CD8-positive, alpha-beta memory T cell (primary cell): ENCODE data around the gene WDR45. TPM values are rescaled to one million over a fixed set of nuclear protein-coding genes. Genes with fewer than 3 reads are reported as not detected.
"Not testable (repeated sequence)": the region's sequence is repeated elsewhere in the genome, so short reads cannot be mapped to it uniquely, and the experiment has no call there.

ENCODE experiments used
- CTCF ChIA-PET: fragments of 350-600 bp; sonication (Branson Sonifier 250); formaldehyde crosslinking; loops from one replicate; lab custom pipeline; 2021; ENCODE audit warnings: antibody characterized with exemption; lab: Charles Lee
- POLR2A ChIA-PET: fragments of 350-600 bp; sonication (Branson Sonifier 250); formaldehyde crosslinking; loops from one replicate; lab custom pipeline; 2021; ENCODE audit warnings: antibody characterized with exemption; lab: Charles Lee
- DNase-seq, 5 donors: peaks; one replicate each; pipeline versions ENCODE4 v3.0.0 to v3.0.0-alpha.2; 2020 to 2022; ENCODE audit warnings: mixed read lengths in 1 of 5
- H3K27ac ChIP-seq: one replicate; pipeline ENCODE4 v1.7.0; 2013; ENCODE audit warnings: low read depth, mild to moderate bottlenecking, low read length, moderate library complexity
- H3K27me3 ChIP-seq: 2 replicates; pipeline ENCODE4 v1.7.0; 2013; ENCODE audit warnings: low read length, mild to moderate bottlenecking; ENCODE audit not compliant: insufficient read depth, poor library complexity, severe bottlenecking
- H3K36me3 ChIP-seq: 2 replicates; pipeline ENCODE4 v1.7.0; 2013; ENCODE audit warnings: mild to moderate bottlenecking, low read length, moderate library complexity; ENCODE audit not compliant: insufficient read depth
- H3K4me1 ChIP-seq: 2 replicates; pipeline ENCODE4 v1.7.0; 2013; ENCODE audit warnings: mild to moderate bottlenecking, low read length, moderate library complexity; ENCODE audit not compliant: insufficient read depth
- H3K4me3 ChIP-seq: 2 replicates; pipeline ENCODE4 v1.7.0; 2013; ENCODE audit warnings: mild to moderate bottlenecking, low read length
- H3K9me3 ChIP-seq: 2 replicates; pipeline ENCODE4 v1.7.0; 2013; ENCODE audit warnings: mild to moderate bottlenecking, low read length
- H3K27ac Mint-ChIP-seq, 8 donors: one replicate each; pipeline ENCODE4 v1.8.0; 2020 to 2021; ENCODE audit warnings: mixed read lengths in 8 of 8, mild to moderate bottlenecking in 6 of 8, inconsistent platforms in 3 of 8, moderate library complexity in 3 of 8
- H3K27me3 Mint-ChIP-seq, 2 donors: one replicate each; pipeline ENCODE4 v1.8.0; 2020 to 2021; ENCODE audit warnings: mixed read lengths in 2 of 2, mild to moderate bottlenecking in 1 of 2, moderate library complexity in 1 of 2
- H3K36me3 Mint-ChIP-seq, 3 donors: one replicate each; pipeline ENCODE4 v1.8.0; 2020 to 2021; ENCODE audit warnings: mixed read lengths in 3 of 3, inconsistent platforms in 1 of 3, mild to moderate bottlenecking in 1 of 3
- H3K4me1 Mint-ChIP-seq, 3 donors: one replicate each; pipeline ENCODE4 v1.8.0; 2020 to 2021; ENCODE audit warnings: mixed read lengths in 3 of 3, inconsistent platforms in 1 of 3, mild to moderate bottlenecking in 1 of 3
- H3K4me3 Mint-ChIP-seq, 7 donors: one replicate each; pipeline ENCODE4 v1.8.0; 2020 to 2021; ENCODE audit warnings: mixed read lengths in 7 of 7, mild to moderate bottlenecking in 6 of 7, moderate library complexity in 4 of 7, inconsistent platforms in 2 of 7
- H3K9me3 Mint-ChIP-seq, 5 donors: one replicate each; pipeline ENCODE4 v1.8.0; 2020 to 2022; ENCODE audit warnings: mixed read lengths in 5 of 5, mild to moderate bottlenecking in 3 of 5, moderate library complexity in 2 of 5, inconsistent platforms in 1 of 5
- polyA plus RNA-seq: library from polyadenylated mRNA; unstranded; fragments of 300-500 nt; fragmentation: Illumina TruSeq; gene quantifications from one replicate; pipeline ENCODE4 v1.2.3, GENCODE V29; 2021
- total RNA-seq, 2 experiments: library from RNA; stranded (reverse); gene quantifications; one replicate each; pipeline ENCODE4 v1.2.3, GENCODE V29; 2021

WDR45 gene
- total RNA-seq (10 to 100 TPM; 41.4 to 46.2 TPM), polyA plus RNA-seq (56.9 TPM)

- Histone ChIP-seq H3K9me3 (no peaks in the 10 kb centered on the region), H3K27ac (peak within 1 kb of the TSS; percentile 92), H3K4me1 (peaks cover 7% of the 10 kb centered on the region), H3K36me3 (no peaks in the 10 kb centered on the region), H3K27me3 (no peaks in the 10 kb centered on the region), H3K4me3 (peak within 1 kb of the TSS; percentile 75)
- no peaks in the 10 kb centered on the region for H3K9me3 Mint-ChIP-seq
- H3K4me1 Mint-ChIP-seq = peaks cover 0 to 15% (median 11%) of the 10 kb centered on the region in 3 donors
- DNase-seq = peak; percentile 57 to 84 (median 69)
- CTCF ChIA-PET = interaction anchor here (0.7 to 2.0 kb wide), 3 partner anchors 76 to 185 kb away, joined by 3 to 6 read pairs (median 4); no protein-coding TSS in a partner anchor
- H3K27ac Mint-ChIP-seq = peak within 1 kb of the TSS; percentile 95 to 100 (median 99)
- H3K4me3 Mint-ChIP-seq = peak within 1 kb of the TSS; percentile 81 to 95 (median 92)
- POLR2A ChIA-PET = interaction anchor here (0.5 to 1.6 kb wide), 7 partner anchors 29 to 541 kb away, joined by 3 to 8 read pairs (median 3); partner anchors contain the start of gene GRIPAP1
- H3K27me3 Mint-ChIP-seq = peaks cover 0 to 3% of the 10 kb centered on the region in 2 donors
- peaks cover 0 to 41% (median 0%) of the 10 kb centered on the region in 3 donors for H3K36me3 Mint-ChIP-seq
Measured at GRCh38 chrX:49079489-49080428, at the start of gene WDR45. WDR45 (minus strand) TSS chrX:49079887; CDS start chrX:49078095, 1,792 bp downstream.

GRCh38 chrX:49129427-49129826 is 49.7 kb upstream of the WDR45 start:
- no peak overlapping the region for H3K27ac ChIP-seq
- no peaks in the 10 kb centered on the region for H3K27me3 ChIP-seq
- no peaks in the 10 kb centered on the region for H3K9me3 Mint-ChIP-seq
- CTCF ChIA-PET = no interaction called here
- no peak overlapping the region for H3K27ac Mint-ChIP-seq
- H3K27me3 Mint-ChIP-seq = no peaks in the 10 kb centered on the region
- no peak overlapping the region for H3K4me3 Mint-ChIP-seq
- no peaks in the 10 kb centered on the region for H3K9me3 ChIP-seq
- DNase-seq = no peak
- no peaks in the 10 kb centered on the region for H3K36me3 ChIP-seq
- no peaks in the 10 kb centered on the region for H3K36me3 Mint-ChIP-seq
- POLR2A ChIA-PET = no interaction called here
- no peaks in the 10 kb centered on the region for H3K4me1 Mint-ChIP-seq
- H3K4me1 ChIP-seq = no peaks in the 10 kb centered on the region
- H3K4me3 ChIP-seq = no peak overlapping the region

- peaks cover 8 to 10% (median 9%) of the 10 kb centered on the region in 3 donors for H3K4me1 Mint-ChIP-seq
- DNase-seq, H3K9me3 Mint-ChIP-seq, H3K36me3 ChIP-seq, POLR2A ChIA-PET, H3K4me3 ChIP-seq, H3K27me3 Mint-ChIP-seq, H3K36me3 Mint-ChIP-seq, CTCF ChIA-PET, H3K4me1 ChIP-seq, H3K27ac Mint-ChIP-seq, H3K9me3 ChIP-seq, H3K27ac ChIP-seq, H3K4me3 Mint-ChIP-seq, H3K27me3 ChIP-seq: not testable (repeated sequence)
Measured at GRCh38 chrX:49127742-49128258, 48.1 kb upstream of the WDR45 start.

- no peaks in the 10 kb centered on the region for H3K9me3 Mint-ChIP-seq
- Histone ChIP-seq H3K27me3 (no peaks in the 10 kb centered on the region), H3K4me3 (peak overlapping the region; percentile 77), H3K36me3 (no peaks in the 10 kb centered on the region), H3K4me1 (peaks cover 2% of the 10 kb centered on the region), H3K27ac (peak overlapping the region; percentile 81), H3K9me3 (no peaks in the 10 kb centered on the region)
- H3K27ac Mint-ChIP-seq = peak overlapping the region in 5 of 8 donors; percentile 89 to 98 (median 98)
- peaks cover 0 to 9% of the 10 kb centered on the region in 2 donors for H3K27me3 Mint-ChIP-seq
- H3K4me1 Mint-ChIP-seq = peaks cover 18 to 36% (median 21%) of the 10 kb centered on the region in 3 donors
- CTCF ChIA-PET = no interaction called here
- peak overlapping the region; percentile 85 to 99 (median 96) for H3K4me3 Mint-ChIP-seq
- POLR2A ChIA-PET = interaction anchor here (0.6 to 1.0 kb wide), 2 partner anchors 41 to 68 kb away, joined by 3 read pairs; no protein-coding TSS in a partner anchor
- DNase-seq = no peak
- peaks cover 0 to 41% (median 1%) of the 10 kb centered on the region in 3 donors for H3K36me3 Mint-ChIP-seq
Measured at GRCh38 chrX:49122499-49122898, 42.8 kb upstream of the WDR45 start.

- H3K4me1 Mint-ChIP-seq = peaks cover 34 to 52% (median 34%) of the 10 kb centered on the region in 3 donors
- peak overlapping the region in 2 of 7 donors; percentile 65 to 90 for H3K4me3 Mint-ChIP-seq
- CTCF ChIA-PET = no interaction called here
- Histone ChIP-seq H3K36me3 (no peaks in the 10 kb centered on the region), H3K27ac (no peak overlapping the region), H3K4me1 (peaks cover 16% of the 10 kb centered on the region), H3K9me3 (no peaks in the 10 kb centered on the region), H3K4me3 (no peak overlapping the region), H3K27me3 (no peaks in the 10 kb centered on the region)
- H3K9me3 Mint-ChIP-seq = no peaks in the 10 kb centered on the region
- no peak for DNase-seq
- peaks cover 0 to 9% of the 10 kb centered on the region in 2 donors for H3K27me3 Mint-ChIP-seq
- H3K36me3 Mint-ChIP-seq = peaks cover 0 to 60% (median 1%) of the 10 kb centered on the region in 3 donors
- H3K27ac Mint-ChIP-seq = peak overlapping the region in 4 of 8 donors; percentile 58 to 91 (median 74)
- POLR2A ChIA-PET = no interaction called here
Measured at GRCh38 chrX:49120091-49120490, 40.4 kb upstream of the WDR45 start.

- ChIA-PET POLR2A (no interaction called here), CTCF (no interaction called here)
- H3K4me3 ChIP-seq = peak overlapping the region; percentile 34
Measured at GRCh38 chrX:49117581-49117980, 37.9 kb upstream of the WDR45 start.

GRCh38 chrX:49116716-49117115 is 37.0 kb upstream of the WDR45 start:
- DNase-seq = no peak
- H3K4me1 ChIP-seq = peaks cover 16% of the 10 kb centered on the region
- peaks cover 3% of the 10 kb centered on the region for H3K36me3 ChIP-seq
- Mint-ChIP-seq H3K27me3 (peaks cover 0 to 1% of the 10 kb centered on the region in 2 donors), H3K9me3 (no peaks in the 10 kb centered on the region), H3K4me3 (peak overlapping the region; percentile 42 to 87 (median 69)), H3K4me1 (peaks cover 20 to 32% (median 21%) of the 10 kb centered on the region in 3 donors), H3K27ac (peak overlapping the region in 3 of 8 donors; percentile 11 to 94 (median 58)), H3K36me3 (peaks cover 1 to 69% (median 5%) of the 10 kb centered on the region in 3 donors)
- no peak overlapping the region for H3K4me3 ChIP-seq
- ChIA-PET CTCF (no interaction called here), POLR2A (no interaction called here)
- H3K9me3 ChIP-seq = no peaks in the 10 kb centered on the region
- no peaks in the 10 kb centered on the region for H3K27me3 ChIP-seq
- H3K27ac ChIP-seq = no peak overlapping the region

More at GRCh38 chrX:49117581-49117980, 37.9 kb upstream of the WDR45 start:
- Histone ChIP-seq H3K4me1 (peaks cover 16% of the 10 kb centered on the region), H3K27ac (no peak overlapping the region), H3K36me3 (peaks cover 3% of the 10 kb centered on the region), H3K9me3 (no peaks in the 10 kb centered on the region), H3K27me3 (no peaks in the 10 kb centered on the region)
- Mint-ChIP-seq H3K27ac (peak overlapping the region; percentile 62 to 98 (median 92)), H3K4me3 (peak overlapping the region; percentile 70 to 93 (median 86)), H3K4me1 (peaks cover 23 to 39% (median 24%) of the 10 kb centered on the region in 3 donors), H3K36me3 (peaks cover 0 to 66% (median 1%) of the 10 kb centered on the region in 3 donors), H3K27me3 (peaks cover 0 to 1% of the 10 kb centered on the region in 2 donors), H3K9me3 (no peaks in the 10 kb centered on the region)
- no peak for DNase-seq
